PC-3 (cell line): ENCODE data around the gene CNGA1. TPM values are rescaled to one million over a fixed set of nuclear protein-coding genes. Genes with fewer than 3 reads are reported as not detected.
A peak's percentile ranks its signal among the peaks of the same experiment; 100 is the strongest.

ENCODE experiments used
- ATAC-seq: fragments of 200-7000 bp; cut with Tn5 transposase; 2 replicates; pipeline ENCODE4 v1.9.1; 2020; ENCODE audit warnings: mild to moderate bottlenecking, moderate library complexity
- BruUV-seq: library from RNA; stranded (reverse); fragments of 400-500 nt; replicated peaks from 2 replicates; lab custom pipeline; 2021; lab: Mats Ljungman, UMichigan
- CTCF ChIA-PET: fragments of 300-600 bp; sonication (Branson Sonifier 250); formaldehyde crosslinking; loops from one replicate; lab custom pipeline; 2022; ENCODE audit warnings: antibody characterized with exemption; lab: Charles Lee
- POLR2A ChIA-PET: fragments of 300-600 bp; sonication (Branson Sonifier 250); formaldehyde crosslinking; loops from one replicate; lab custom pipeline; 2022; ENCODE audit warnings: antibody characterized with exemption; ENCODE audit not compliant: unreplicated experiment; lab: Charles Lee
- DNase-seq: peaks from one replicate; pipeline ENCODE4 v3.0.0-alpha.2; 2015
- H2AFZ ChIP-seq: fragments of 300-600 bp; sonication (generic); 2 replicates; pipeline ENCODE4 v1.6.0; 2016; ENCODE audit warnings: antibody characterized with exemption, low read length
- H3F3A ChIP-seq: fragments of 300-600 bp; sonication (generic); one replicate; pipeline ENCODE4 v1.6.0; 2017; ENCODE audit warnings: antibody characterized with exemption, low read length, control low read depth, mild to moderate bottlenecking; ENCODE audit not compliant: unreplicated experiment
- H3K27ac ChIP-seq: fragments of 300-600 bp; sonication (generic); 2 replicates; pipeline ENCODE4 v1.5.1; 2016; ENCODE audit warnings: mild to moderate bottlenecking, low read length
- H3K27me3 ChIP-seq: fragments of 300-600 bp; sonication (generic); 2 replicates; pipeline ENCODE4 v1.6.1; 2016; ENCODE audit warnings: low read length, mixed read lengths
- H3K36me3 ChIP-seq: fragments of 300-600 bp; sonication (generic); 2 replicates; pipeline ENCODE4 v1.6.1; 2016; ENCODE audit warnings: low read depth, mixed run types, low read length, mixed read lengths
- H3K4me1 ChIP-seq: fragments of 300-600 bp; sonication (generic); 2 replicates; pipeline ENCODE4 v1.5.1; 2016; ENCODE audit warnings: low read length; ENCODE audit not compliant: insufficient read depth
- H3K4me2 ChIP-seq: fragments of 300-600 bp; sonication (generic); 2 replicates; pipeline ENCODE4 v1.6.0; 2016; ENCODE audit warnings: low read length
- H3K4me3 ChIP-seq: fragments of 300-600 bp; sonication (generic); 2 replicates; pipeline ENCODE4 v1.5.1; 2016; ENCODE audit warnings: mild to moderate bottlenecking, low read length, mixed read lengths
- H3K79me2 ChIP-seq: fragments of 300-600 bp; sonication (generic); 2 replicates; pipeline ENCODE4 v1.6.1; 2017; ENCODE audit warnings: low read length, mixed read lengths
- H3K9ac ChIP-seq: fragments of 300-600 bp; sonication (generic); 2 replicates; pipeline ENCODE4 v1.6.0; 2016; ENCODE audit warnings: mild to moderate bottlenecking, low read length
- H3K9me2 ChIP-seq: fragments of 300-600 bp; sonication (generic); replicated peaks from 2 replicates; pipeline ENCODE4 v1.6.1; 2016; ENCODE audit warnings: mixed run types, low read length, mixed read lengths
- H3K9me3 ChIP-seq: fragments of 300-600 bp; sonication (generic); 2 replicates; pipeline ENCODE4 v1.6.1; 2016; ENCODE audit warnings: low read length, mixed read lengths
- H4K20me1 ChIP-seq: fragments of 300-600 bp; sonication (generic); 2 replicates; pipeline ENCODE4 v1.6.1; 2016; ENCODE audit warnings: low read length, mixed read lengths
- EZH2 ChIP-seq: fragments of 300-600 bp; sonication (generic); IDR thresholded peaks from one replicate; pipeline ENCODE4 v1.6.1; 2017; ENCODE audit warnings: antibody characterized with exemption, mild to moderate bottlenecking, low read length; ENCODE audit not compliant: unreplicated experiment
- EZH2phosphoT487 ChIP-seq: fragments of 300-600 bp; sonication (generic); IDR thresholded peaks from 2 replicates; pipeline ENCODE4 v1.6.1; 2018; ENCODE audit warnings: mild to moderate bottlenecking, antibody characterized with exemption, low read length, borderline replicate concordance
- intact Hi-C: fragments of 100-400 bp; cut with micrococcal nuclease; formaldehyde crosslinking; loops from 2 replicates; pipeline ENCODE4 v1.9.0; 2023
- total RNA-seq: library from RNA; depleted of rRNA; stranded (reverse); fragments of >200 nt; gene quantifications from 2 replicates; pipeline ENCODE4 v1.2.3, GENCODE V29; 2014
- TF ChIP-seq, protein P1 (sequence below): fragments of 300-600 bp; sonication (generic); conservative IDR thresholded peaks from 2 replicates; pipeline ENCODE4 v1.5.1; 2017; ENCODE audit warnings: antibody characterized with exemption, low read depth, mild to moderate bottlenecking, low read length

The CNGA1 gene
- total RNA-seq, 1 experiment from 2014 or later: 1.1 TPM

DNA sequence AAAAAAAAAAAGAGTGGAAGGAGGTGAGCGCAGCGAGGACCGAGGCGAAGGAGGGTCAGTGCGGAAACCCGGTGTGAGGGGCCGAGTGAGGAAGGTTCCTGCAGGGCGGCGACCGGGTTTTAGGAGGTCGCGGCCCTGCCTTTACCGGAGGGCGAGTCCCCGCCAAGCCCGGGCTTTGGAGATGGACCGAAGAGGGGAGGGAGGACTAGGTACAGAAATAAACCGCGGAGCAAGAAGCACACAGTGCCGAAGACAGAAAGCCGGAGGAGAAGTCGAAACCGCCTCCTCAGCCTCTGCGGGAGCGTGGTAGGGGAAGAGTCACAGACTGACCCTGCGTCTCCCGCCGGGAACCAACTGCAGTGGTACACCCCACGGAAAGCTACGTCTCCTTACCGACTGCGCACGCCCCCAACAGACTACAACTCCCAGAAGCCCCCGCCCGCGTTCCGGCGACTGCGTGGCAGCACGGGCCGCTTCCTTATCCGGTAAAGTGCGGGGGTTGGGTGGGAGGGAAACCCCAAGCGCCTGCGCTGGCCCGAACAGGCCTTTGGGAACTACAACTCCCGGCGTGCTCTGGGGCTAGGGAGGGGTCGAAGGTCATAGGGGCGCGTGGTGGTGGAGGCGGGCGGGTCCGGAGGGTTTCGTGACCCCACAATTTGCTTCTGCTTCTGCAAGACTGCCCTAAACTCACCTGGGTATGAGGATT lies 102.1 kb downstream of the CNGA1 start, which contains the start of gene NFXL1:
Gene NFXL1, minus strand, starts transcription at position 364 of the 706 bp plus-strand sequence. CDS start 380 bp downstream, outside the sequence.
- intact Hi-C loops: loop anchor here (1.0 kb wide), 1 partner anchor 166 kb away; no protein-coding TSS in a partner anchor
- BruUV-seq: no TSS peak
- ATAC-seq: peak; percentile 93

DNA sequence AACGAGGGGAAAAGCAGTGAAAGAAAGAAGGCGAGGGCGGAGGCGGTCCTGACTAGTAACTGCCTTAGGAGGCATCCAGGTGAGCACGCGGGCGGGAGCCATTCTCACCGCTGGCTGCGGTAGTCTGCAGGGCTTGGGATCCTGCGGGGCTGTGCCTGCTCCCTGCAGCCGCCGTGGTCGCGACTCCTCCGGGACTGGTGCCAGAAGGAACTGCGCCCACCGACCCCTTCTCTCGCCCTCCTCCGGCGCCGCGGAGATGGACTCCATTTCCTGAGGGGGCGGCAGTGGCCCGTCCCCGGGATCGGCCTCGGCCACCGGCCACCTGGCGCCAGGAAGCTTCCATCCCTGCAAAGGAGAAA lies 102.6 kb downstream of the CNGA1 start:
- intact Hi-C loops: loop anchor here (1.0 kb wide), 1 partner anchor 166 kb away; no protein-coding TSS in a partner anchor
- H3K79me2 ChIP-seq: peaks cover 49% of the 10 kb centered on the region
- peak overlapping the region; percentile 97 for H3K4me2 ChIP-seq
- peaks cover 9% of the 10 kb centered on the region; the same call in 1 of the 2 replicates for H4K20me1 ChIP-seq
- BruUV-seq: no TSS peak
- ChIA-PET POLR2A (no interaction called here), CTCF (interaction anchor here (0.6 to 1.0 kb wide), 2 partner anchors 20 to 81 kb away, joined by 4 read pairs; no protein-coding TSS in a partner anchor)
- peaks cover 12% of the 10 kb centered on the region; the same call in 1 of the 2 replicates for H3K36me3 ChIP-seq
- H3K9me2 ChIP-seq: no peaks in the 10 kb centered on the region
- peak overlapping the region; percentile 64 for H3K27ac ChIP-seq
- H3K4me1 ChIP-seq: peaks cover 25% of the 10 kb centered on the region
- DNase-seq (peak; percentile 19), ATAC-seq (peak; percentile 42)
- H2AFZ ChIP-seq: peak overlapping the region; percentile 85
- no peaks in the 10 kb centered on the region for H3K27me3 ChIP-seq
- no peak for TF ChIP-seq EZH2
- TF ChIP-seq, protein P1, sequence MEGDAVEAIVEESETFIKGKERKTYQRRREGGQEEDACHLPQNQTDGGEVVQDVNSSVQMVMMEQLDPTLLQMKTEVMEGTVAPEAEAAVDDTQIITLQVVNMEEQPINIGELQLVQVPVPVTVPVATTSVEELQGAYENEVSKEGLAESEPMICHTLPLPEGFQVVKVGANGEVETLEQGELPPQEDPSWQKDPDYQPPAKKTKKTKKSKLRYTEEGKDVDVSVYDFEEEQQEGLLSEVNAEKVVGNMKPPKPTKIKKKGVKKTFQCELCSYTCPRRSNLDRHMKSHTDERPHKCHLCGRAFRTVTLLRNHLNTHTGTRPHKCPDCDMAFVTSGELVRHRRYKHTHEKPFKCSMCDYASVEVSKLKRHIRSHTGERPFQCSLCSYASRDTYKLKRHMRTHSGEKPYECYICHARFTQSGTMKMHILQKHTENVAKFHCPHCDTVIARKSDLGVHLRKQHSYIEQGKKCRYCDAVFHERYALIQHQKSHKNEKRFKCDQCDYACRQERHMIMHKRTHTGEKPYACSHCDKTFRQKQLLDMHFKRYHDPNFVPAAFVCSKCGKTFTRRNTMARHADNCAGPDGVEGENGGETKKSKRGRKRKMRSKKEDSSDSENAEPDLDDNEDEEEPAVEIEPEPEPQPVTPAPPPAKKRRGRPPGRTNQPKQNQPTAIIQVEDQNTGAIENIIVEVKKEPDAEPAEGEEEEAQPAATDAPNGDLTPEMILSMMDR: no peak
- TF ChIP-seq EZH2phosphoT487: no peak
- H3K9me3 ChIP-seq: no peaks in the 10 kb centered on the region
- peak overlapping the region; percentile 93 for H3K9ac ChIP-seq
- no peaks in the 10 kb centered on the region for H3F3A ChIP-seq
- peak overlapping the region; percentile 86 for H3K4me3 ChIP-seq

More for the DNA sequence above, 102.1 kb downstream of the CNGA1 start, which contains the start of gene NFXL1:
- POLR2A ChIA-PET: interaction anchor here (0.6 kb wide), 2 partner anchors 390 to 1617 kb away, joined by 3 read pairs; no protein-coding TSS in a partner anchor
- H3K9ac ChIP-seq: peak within 1 kb of the TSS; percentile 93
- peaks cover 7% of the 10 kb centered on the region; the same call in 1 of the 2 replicates for H3K36me3 ChIP-seq
- peaks cover 25% of the 10 kb centered on the region for H3K4me1 ChIP-seq
- DNase-seq: peak; percentile 92
- H3K4me3 ChIP-seq: peak within 1 kb of the TSS; percentile 86
- peak within 1 kb of the TSS; percentile 97 for H3K4me2 ChIP-seq
- no peaks in the 10 kb centered on the region for H3F3A ChIP-seq
- H3K27me3 ChIP-seq: no peaks in the 10 kb centered on the region
- CTCF ChIA-PET: interaction anchor here (0.6 to 1.0 kb wide), 2 partner anchors 19 to 81 kb away, joined by 4 read pairs; no protein-coding TSS in a partner anchor
- H3K9me3 ChIP-seq: no peaks in the 10 kb centered on the region
- TF ChIP-seq EZH2 (no peak), EZH2phosphoT487 (no peak)
- TF ChIP-seq, protein P1: no peak
- H4K20me1 ChIP-seq: peaks cover 9% of the 10 kb centered on the region; the same call in 1 of the 2 replicates
- peak within 1 kb of the TSS; percentile 64 for H3K27ac ChIP-seq
- H3K9me2 ChIP-seq: no peaks in the 10 kb centered on the region
- peak within 1 kb of the TSS; percentile 99 for H2AFZ ChIP-seq
- H3K79me2 ChIP-seq: peaks cover 44% of the 10 kb centered on the region
